Left cardiac atrium (tissue), 4 donors: ENCODE data around the gene STMND1. TPM values are rescaled to one million over a fixed set of nuclear protein-coding genes. Genes with fewer than 3 reads are reported as not detected.
"Not testable (repeated sequence)": the region's sequence is repeated elsewhere in the genome, so short reads cannot be mapped to it uniquely, and the experiment has no call there.

Source experiments
- ATAC-seq, 2 donors: fragments of 200-7000 bp; cut with Tn5 transposase; one replicate each; pipeline ENCODE4 v1.9.1; 2020; ENCODE audit warnings: mild to moderate bottlenecking in 2 of 2, moderate library complexity in 2 of 2
- DNase-seq: peaks from one replicate; pipeline ENCODE4 v3.0.0-alpha.2; 2020
- intact Hi-C, 2 donors: fragments of 100-400 bp; cut with DNase I; formaldehyde crosslinking; loops; one replicate each; pipeline versions ENCODE4 v1.14.1 to v1.15.1; 2022 to 2023
- long read RNA-seq: library from polyadenylated mRNA; unstranded; transcript quantifications from one replicate; pipeline ENCODE4 v2.0.0, GENCODE V29; 2021
- total RNA-seq, 2 donors: library from RNA; stranded (reverse); fragmentation: NEBNext Ultra II Directional; extraction: Animal tissue kit (Norgen Biotek cat#: 25700); gene quantifications; one replicate each; pipeline ENCODE4 v1.2.1, GENCODE V29; 2021
- donor health status: DM: no; HTN: yes; CAD: no.
- donor health status: DM: no; HTN: yes; CAD: no; lungs with severe emphysema.
- donor health status: DM: yes; HTN: yes; CAD: no.
- donor health status: Dilated cardiomyopathy.

Gene STMND1
- total RNA-seq, result not detected
- long read RNA-seq, result 0 reads

DNA sequence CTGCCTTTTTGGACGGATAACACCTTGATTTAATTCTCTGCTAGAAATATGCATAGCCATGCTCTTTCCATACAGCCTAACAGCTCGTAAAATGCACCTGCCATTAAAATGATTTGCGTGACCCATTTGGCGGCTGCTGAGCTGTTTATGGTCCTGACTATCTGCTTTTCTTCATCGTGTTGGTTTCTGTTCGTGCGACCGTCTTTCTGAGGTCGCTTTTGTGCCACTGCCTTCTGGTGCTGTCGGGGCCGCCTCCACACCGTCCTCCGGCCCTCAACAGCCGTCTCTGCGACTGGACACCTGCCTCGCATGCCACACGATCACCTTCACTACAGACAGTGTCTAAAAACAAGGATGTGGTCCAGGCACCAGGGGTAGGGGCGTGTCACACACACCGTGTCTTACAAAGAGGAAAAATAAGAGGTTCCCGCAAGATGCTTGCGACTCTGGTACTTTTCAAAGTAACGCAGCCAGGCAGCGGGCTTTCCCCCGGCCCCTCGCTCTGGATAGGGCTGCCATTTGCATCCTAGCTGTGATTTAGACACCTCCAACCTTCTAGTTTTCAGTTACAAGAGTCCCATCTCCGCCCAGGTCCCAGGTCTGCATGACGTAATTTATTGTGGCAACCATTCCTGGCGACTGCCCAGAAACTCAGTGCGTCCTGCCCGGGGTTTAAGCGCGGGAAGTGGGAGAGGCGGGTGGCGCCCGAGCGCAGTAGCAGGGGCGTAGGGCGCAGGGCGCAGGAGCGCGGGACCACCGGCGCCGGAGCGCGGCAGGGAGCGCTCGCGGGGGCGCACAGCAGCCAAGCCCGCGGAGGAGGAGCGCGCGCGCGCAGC is at the start of gene STMND1:
Gene STMND1, plus strand, starts transcription at position 629 of the 836 bp plus-strand sequence. CDS start 208 bp downstream, outside the sequence.
- DNase-seq, result no peak
- intact Hi-C loops, result no loop called here

DNA sequence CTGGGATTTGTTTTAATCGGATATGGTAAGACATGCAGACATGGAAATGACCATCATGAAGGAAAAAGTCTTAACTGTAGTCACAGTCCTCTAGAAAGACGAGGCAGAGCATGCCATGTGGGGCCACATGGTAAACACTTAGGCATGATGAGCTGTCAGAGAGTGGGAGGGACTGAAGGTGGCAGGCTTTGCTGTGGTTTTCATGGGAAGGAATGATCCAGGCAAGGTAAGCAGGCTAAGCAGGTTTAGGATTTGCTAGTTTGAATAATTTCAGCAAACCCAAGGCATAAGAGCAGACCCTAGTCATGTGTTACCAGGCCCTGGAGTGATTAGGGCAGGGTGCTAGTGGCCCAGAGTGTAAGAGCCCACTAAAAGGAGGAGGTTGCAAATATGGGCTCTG is 47.2 kb upstream of the STMND1 start:
- DNase-seq (no peak), ATAC-seq (no peak)
- intact Hi-C loops, result no loop called here

More for the DNA sequence above, at the start of gene STMND1:
- ATAC-seq, result peak; percentile 34 to 64

DNA sequence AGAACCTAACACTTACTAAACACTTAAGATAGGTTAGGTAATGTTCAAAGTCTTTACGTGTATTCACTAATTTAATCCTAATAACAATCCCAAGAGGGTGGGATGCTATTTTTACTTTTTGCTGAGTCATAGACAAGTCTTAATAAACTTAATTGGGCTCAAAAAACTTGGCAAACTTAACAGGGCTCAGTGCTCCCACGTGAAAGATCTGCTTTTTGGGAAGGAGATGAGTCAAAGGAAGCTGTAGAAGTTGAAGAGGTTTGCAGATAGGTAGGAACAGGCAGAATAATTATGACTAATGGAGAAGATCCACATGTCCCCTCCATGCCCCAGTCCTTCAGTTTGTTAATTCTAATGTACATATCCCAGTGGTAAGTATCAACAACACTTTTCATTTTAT is 44.5 kb upstream of the STMND1 start:
- intact Hi-C loops, result no loop called here
- no peak for DNase-seq
- ATAC-seq, result peak in 1 of 2 donors; percentile 14

DNA sequence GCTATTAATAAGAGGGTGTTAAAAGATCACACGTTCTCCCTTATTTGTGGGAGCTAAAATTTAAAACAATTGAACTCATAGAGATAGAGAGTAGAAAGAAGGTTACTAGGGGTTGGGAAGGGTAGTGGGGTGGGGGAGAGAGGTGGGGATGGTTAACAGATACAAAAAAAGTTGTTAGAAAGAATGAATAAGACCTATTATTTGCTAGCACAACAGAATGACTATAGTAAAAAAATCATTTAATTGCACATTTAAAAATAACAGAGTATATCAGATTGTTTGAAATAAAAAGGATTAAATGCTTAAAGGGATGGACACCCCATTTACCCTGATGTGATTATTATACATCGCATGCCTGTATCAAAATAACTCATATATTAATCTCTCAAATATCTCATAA is 43.3 kb upstream of the STMND1 start:
- intact Hi-C loops, result no loop called here
- DNase-seq (no peak), ATAC-seq (no peak)

DNA sequence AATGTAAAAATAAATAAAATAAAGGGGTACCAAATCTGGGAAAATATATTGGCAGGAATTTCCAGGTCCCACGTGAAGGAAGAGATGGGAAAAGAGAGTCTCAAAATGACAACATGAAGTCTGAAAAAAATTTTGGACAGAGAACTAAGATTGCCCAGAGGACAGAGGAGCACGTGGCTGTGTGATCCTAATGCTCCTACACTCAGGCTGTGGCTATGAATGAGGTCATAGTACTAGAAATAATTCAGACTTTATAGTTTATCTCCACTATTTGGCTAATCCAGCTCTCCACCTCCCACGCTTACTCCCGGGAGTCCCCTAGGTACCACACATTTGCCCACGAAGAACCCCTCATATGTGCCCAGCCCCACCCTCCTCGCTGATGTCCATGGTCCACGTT is 42.8 kb upstream of the STMND1 start:
- no peak for DNase-seq
- intact Hi-C loops, result no loop called here
- peak; percentile 38 to 84 for ATAC-seq

DNA sequence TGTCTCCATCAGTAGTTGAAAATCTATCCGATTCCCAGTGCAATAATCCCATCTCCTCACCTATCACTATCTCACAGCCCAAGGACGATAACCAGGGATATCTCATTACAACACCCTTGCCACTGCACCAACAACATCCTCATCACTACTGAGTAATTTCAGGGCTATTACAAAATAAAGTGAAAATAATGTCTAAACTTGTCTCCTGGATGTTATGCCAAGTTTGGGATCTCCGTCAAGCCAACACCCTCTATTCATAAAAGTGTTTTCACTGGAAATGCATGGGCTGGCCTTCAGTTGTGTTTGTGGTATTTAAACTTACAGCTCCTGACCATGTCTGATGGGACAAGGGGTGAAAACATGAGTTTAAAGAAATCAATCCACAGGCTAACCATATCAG is 42.0 kb upstream of the STMND1 start:
- intact Hi-C loops, result no loop called here
- DNase-seq, result no peak
- no peak for ATAC-seq

DNA sequence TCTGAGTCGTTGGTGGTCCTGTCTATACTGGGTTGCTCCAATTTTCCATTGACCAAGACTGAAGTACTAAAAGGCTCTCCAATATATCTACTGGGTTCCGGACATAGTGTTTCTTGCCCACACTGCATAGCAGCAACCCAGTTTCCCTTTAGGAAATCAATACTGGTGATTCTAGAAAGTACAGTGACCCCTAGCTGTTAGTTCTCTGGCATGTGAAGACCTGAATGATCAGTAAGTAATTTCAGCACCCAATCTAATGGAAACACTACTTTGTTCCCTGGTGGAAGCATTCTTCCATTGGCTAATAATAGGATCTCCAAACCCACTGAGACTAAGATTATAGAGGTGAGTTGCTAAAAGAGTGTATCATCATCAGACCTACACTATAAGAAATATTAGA is 40.8 kb upstream of the STMND1 start:
- intact Hi-C loops, result no loop called here
- ATAC-seq (no peak), DNase-seq (no peak)

DNA sequence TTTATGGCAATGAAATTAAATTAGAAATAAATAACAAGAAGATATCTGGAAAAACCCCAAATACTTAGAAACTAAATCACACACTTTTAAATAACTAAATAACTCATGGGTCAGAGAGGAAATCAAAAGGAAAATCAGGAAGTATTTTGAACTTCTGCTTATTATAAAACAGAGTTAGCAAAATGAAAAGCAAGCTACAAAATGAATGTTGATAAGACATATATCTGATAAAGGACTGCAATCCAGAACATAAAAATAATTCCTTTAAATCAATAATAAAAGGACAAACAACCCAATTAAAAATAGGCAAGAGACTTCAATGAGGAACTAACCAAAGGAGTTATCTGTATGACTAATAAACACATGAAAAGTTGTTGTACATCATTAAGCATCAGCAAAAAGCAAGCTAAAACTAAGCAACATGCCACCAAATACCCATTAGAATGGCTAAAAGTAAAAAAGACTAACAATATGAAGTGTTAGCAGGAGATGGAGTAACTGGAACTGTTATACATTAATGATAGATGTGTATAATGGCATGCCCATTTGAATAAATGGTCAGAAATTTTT is 38.9 kb upstream of the STMND1 start:
- ATAC-seq (no peak), DNase-seq (no peak)
- intact Hi-C loops, result no loop called here

DNA sequence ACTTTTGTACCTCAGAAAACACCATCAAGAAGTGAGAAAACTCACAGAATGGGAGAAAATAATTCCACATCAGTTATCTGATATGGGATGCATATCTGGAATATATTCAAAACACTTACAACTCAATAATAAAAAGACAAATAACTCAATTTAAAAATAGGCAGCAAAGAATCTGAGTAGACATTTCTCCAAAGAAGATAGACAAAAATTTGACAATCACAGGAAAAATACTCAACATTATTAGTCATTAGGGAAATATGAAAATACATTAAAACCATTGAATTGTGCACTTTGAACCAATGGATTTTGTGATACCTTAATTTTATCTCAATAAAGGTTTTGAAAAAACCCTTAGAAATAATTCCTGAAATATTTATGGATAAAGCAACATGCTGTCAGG is 36.9 kb upstream of the STMND1 start:
- DNase-seq, result no peak
- ATAC-seq, result no peak
- intact Hi-C loops, result no loop called here

DNA sequence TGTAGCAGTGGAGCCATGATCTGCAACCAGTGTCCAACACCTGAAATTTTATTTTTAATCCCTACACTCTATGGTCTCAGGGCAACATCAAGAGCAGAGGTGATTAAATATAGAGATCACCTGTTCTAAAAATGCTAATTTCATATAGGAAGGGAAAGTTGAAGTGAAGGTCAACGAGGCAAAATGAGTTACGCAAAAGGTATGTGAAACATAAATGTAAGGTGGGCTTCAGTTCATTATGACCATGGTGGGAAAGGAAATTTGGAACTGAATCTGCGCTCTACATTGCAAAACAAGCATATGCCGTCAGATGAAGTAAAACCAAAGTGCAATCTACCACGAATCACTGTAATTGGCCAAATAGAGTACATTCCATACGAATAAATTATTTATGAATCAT is 35.2 kb upstream of the STMND1 start:
- ATAC-seq, result no peak
- intact Hi-C loops, result no loop called here
- DNase-seq, result no peak

DNA sequence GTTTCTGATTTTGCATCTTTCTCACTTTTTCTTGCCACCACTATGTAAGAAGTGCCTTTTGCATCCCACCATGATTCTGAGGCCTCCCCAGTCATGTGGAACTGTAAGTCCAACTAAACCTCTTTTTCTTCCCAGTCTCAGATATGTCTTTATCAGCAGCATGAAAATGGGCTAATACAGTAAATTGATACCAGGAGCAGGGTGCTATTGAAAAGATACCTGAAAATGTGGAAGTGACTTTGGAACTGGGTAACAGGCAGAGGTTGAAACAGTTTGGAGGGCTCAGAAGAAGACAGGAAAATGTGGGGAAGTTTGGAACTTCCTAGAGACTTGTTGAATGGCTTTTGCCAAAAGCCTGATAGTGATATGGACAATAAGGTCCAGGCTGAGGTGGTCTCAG is 32.9 kb upstream of the STMND1 start:
- ATAC-seq, intact Hi-C loops, DNase-seq: not testable (repeated sequence)

DNA sequence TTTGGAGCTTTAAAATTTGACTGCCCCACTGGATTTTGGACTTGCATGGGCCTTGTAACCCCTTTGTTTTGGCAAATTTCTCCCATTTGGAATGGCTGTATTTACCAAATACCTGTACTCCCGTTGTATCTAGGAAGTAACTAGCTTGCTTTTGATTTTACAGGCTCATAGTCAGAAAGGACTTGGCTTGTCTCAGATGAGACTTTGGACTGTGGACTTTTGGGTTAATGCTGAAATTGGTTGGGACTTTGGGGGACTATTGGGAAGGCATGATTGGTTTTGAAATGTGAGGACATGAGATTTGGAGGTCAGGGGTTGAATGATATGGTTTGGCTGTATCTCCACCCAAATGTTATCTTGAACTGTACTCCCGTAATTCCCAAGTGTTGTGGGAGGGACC is 31.4 kb upstream of the STMND1 start:
- intact Hi-C loops, ATAC-seq, DNase-seq: not testable (repeated sequence)

DNA sequence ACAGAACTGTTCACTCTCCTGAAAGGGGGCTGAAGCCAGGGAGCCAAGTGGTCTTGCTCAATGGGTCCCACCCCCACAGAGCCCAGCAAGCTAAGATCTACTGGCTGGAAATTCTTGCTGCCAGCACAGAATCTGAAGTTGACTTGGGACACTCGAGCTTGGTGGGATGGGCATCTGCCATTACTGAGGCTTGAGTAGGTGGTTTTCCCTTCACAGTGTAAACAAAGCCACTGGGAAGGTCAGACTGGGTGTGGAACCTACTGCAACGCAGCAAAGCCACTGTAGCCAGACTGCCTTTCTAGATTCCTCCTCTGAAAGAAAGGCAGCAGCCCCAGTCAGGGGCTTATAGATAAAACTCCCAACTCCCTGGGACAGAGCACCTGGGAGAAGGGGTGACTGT is 28.3 kb upstream of the STMND1 start:
- DNase-seq, intact Hi-C loops: not testable (repeated sequence)

DNA sequence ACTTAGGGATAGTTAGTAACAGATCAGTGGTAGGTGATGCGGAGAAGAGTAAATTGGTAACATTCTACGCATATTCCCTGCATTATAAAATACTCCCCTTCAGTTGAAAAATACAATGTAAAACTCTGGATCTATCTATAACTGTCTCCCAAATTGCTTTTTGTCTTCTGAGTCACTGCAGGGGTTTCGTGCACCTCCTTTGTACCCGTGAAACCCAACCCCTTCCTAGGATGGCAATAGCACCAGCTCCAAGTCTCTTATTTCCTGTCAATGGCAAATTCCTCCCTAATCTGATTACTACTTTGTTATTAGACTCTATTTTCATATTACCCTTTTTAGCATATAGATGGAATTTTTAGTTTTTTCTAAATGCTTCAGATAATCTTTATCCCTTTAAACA is 20.6 kb upstream of the STMND1 start:
- intact Hi-C loops, result loop anchor here in 1 of 2 donors (10.0 kb wide), 1 partner anchor 746 kb away; no protein-coding TSS in a partner anchor
- no peak for ATAC-seq
- no peak for DNase-seq

More for the DNA sequence above, 28.3 kb upstream of the STMND1 start:
- ATAC-seq, result not testable (repeated sequence)

DNA sequence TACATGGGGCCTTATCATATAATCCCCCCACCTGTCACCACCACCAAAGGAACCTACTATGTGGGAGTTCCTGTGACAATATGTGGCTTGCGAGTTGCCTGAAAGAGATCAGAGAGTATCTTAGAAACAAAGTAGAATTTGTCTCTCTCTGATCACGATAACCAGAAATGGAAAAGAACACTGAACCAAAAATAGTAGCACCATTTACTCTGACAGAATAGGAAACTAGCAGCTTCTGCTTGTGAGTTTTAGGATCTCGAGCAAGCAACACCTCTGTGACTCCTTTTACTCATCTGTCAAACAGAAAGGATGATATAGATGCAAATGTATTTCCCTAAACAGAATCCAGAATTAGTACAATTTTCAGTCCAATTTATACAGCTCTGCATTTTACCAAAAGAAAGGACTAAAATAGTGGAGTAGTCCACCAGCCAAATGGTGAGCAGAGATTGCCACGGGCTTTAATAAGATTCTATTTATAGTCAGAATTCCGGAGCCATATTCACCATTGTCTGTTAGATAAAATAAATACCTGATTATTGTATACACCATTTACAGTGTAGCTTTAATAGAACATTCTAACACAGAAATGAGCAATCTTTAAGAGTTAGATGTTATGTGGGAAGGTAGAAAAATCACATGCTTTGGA is 19.9 kb upstream of the STMND1 start:
- ATAC-seq, result no peak
- intact Hi-C loops, result loop anchor here in 1 of 2 donors (10.0 kb wide), 1 partner anchor 747 kb away; no protein-coding TSS in a partner anchor
- no peak for DNase-seq

DNA sequence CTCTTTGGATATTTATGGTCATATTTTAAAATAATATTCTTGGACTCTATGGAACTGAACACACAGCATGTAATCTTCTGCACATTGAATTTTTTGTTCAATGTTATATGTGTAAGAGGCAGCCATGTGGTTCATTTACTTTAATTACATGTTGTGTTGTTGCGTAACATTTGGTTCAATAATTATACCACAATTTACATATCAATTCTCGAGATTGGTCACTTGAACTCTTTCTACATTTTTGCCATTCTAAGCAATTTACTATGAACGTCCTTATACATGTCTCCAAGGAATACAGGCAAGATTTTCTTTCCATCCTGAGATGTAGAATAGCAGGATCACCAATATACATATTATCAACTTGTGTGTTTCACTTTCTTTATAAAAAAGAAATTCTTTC is 18.5 kb upstream of the STMND1 start:
- intact Hi-C loops, result loop anchor here in 1 of 2 donors (10.0 kb wide), 1 partner anchor 749 kb away; no protein-coding TSS in a partner anchor
- ATAC-seq (no peak), DNase-seq (no peak)

DNA sequence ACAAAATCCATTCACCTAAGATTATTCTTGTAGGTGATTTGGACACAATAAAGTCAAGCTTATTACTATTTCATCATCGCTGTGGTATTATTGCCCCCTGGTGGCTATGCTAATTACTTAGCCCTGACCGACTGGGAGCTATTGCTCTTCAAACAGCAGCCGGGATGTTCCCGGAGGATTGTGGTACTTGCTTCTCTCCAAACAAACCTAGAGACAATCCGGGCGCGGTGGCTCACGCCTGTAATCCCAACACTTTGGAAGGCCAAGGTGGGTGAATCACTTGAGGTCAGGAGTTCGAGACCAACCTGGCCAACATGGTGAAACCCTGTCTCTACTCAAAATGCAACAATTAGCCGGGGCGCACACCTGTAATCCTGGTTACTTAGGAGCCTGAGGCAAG is 15.4 kb upstream of the STMND1 start:
- intact Hi-C loops, result loop anchor here in 1 of 2 donors (5.0 to 10.0 kb wide), 2 partner anchors 119 to 752 kb away; no protein-coding TSS in a partner anchor
- DNase-seq, result peak; percentile 31
- peak; percentile 85 to 86 for ATAC-seq

DNA sequence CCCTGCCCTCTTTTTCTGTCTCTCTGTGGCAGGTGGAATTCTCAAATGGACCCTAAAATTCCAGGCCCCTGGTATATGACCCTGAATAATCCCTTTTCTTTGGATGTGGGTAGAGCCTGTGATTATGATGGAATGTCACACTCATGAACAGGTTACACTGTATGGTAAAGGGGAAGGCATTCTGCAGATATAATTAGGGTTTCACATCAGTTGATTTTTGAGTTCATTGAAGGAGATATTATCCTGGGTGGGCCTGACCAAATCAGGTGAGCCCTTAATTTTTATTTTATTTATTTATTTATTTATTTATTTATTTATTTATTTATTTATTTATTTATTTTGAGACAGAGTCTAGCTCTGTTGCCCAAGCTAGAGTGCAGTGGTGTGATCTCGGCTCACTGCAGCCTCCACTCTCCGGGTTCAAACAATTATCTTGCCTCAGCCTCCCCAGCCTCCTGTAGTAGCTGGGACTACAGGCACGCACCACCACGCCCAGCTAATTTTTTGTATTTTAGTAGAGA is 13.7 kb upstream of the STMND1 start:
- intact Hi-C loops, result loop anchor here in 1 of 2 donors (5.0 to 10.0 kb wide), 2 partner anchors 121 to 753 kb away; no protein-coding TSS in a partner anchor
- ATAC-seq (no peak), DNase-seq (no peak)

DNA sequence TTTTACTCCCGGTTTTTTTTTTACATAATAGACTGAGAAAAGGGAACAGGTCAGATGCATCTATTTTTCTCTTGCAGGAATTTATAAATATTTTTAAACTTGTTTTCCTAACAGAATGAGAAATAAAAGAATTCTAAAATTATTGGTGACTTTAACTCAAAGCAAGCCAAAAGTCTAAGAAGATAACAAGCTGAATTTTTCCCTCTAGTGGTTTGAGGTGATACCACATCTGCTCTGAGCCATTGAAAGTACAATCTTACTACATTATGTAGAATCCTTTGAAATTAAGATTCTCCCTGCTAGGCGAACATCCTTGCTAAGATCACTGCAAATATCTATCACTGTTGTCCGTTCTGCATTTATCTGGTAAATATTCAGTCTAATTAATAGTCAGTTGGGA is 10.7 kb upstream of the STMND1 start:
- DNase-seq (no peak), ATAC-seq (no peak)
- intact Hi-C loops, result no loop called here

DNA sequence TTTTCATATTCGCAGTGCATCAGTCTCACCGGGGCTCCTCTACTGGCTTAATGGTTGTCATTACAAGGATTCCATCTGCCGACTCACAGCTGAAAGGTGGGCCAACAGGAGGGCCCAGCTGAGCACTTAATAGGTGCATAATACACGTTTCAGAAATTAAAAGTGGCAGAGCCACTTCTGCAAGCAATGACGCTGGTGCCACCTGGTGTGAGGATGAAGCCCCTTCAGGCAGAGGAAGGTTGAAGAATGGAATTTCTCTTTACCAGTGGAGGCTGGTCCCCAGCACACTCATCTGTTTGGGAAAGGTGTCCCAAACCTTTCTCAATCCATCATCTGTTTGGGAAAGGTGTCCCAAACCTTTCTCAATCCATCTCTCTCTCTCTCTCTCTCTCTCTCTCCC is 8.2 kb upstream of the STMND1 start:
- ATAC-seq (no peak), DNase-seq (no peak)
- intact Hi-C loops, result no loop called here
